Measurements from ENCODE around the gene OR5C1.

DNA sequence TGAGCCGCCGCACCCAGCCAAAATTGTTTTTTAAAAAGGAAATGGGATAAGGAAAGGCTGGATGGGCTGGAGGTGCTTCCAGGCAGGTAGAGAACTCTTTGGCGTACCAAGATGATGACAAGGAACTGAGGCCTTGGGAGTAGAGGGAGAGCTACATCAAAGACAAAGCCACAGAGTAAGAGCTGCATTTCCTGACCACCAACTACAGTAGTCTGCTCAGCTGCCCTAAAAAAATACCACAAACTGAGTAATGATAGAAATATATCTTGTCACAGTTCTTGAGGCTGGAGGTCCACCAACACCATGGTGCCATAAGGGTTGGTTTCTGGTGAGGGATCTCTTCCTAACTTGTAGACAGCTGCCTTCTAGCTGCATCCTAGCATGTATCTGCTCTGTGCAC, 19.4 kb downstream of the OR5C1 start:
- TF ChIP-seq, protein P1, sequence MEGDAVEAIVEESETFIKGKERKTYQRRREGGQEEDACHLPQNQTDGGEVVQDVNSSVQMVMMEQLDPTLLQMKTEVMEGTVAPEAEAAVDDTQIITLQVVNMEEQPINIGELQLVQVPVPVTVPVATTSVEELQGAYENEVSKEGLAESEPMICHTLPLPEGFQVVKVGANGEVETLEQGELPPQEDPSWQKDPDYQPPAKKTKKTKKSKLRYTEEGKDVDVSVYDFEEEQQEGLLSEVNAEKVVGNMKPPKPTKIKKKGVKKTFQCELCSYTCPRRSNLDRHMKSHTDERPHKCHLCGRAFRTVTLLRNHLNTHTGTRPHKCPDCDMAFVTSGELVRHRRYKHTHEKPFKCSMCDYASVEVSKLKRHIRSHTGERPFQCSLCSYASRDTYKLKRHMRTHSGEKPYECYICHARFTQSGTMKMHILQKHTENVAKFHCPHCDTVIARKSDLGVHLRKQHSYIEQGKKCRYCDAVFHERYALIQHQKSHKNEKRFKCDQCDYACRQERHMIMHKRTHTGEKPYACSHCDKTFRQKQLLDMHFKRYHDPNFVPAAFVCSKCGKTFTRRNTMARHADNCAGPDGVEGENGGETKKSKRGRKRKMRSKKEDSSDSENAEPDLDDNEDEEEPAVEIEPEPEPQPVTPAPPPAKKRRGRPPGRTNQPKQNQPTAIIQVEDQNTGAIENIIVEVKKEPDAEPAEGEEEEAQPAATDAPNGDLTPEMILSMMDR (IDR thresholded peaks at IDR 0.05; ENCODE audit: low read length), result no peak
- TF ChIP-seq EZH2 (IDR thresholded peaks at IDR 0.05; ENCODE audit: borderline replicate concordance, low read length), result no peak
